GM18861 (cell line): ENCODE results near the gene KRT3.
"Not testable (repeated sequence)": the region's sequence is repeated elsewhere in the genome, so short reads cannot be mapped to it uniquely, and the experiment has no call there.

ENCODE experiments used
- ATAC-seq: cut with Tn5 transposase; IDR thresholded peaks from one replicate; pipeline ENCODE4 v1.9.1; 2021; ENCODE audit not compliant: unreplicated experiment

The KRT3 gene

GRCh38 chr12:52763036-52763659 lies 32.8 kb downstream of the KRT3 start:
- ATAC-seq: no peak

- ATAC-seq: no peak
These were observed 34.1 kb downstream of the KRT3 start for GRCh38 chr12:52761802-52762201.

- not testable (repeated sequence) for ATAC-seq
These were observed 34.7 kb downstream of the KRT3 start for GRCh38 chr12:52761218-52761617.

GRCh38 chr12:52760623-52761022 lies 35.3 kb downstream of the KRT3 start:
- no peak for ATAC-seq

GRCh38 chr12:52759695-52760094 lies 36.2 kb downstream of the KRT3 start:
- ATAC-seq: no peak

GRCh38 chr12:52759218-52759617 lies 36.7 kb downstream of the KRT3 start:
- no peak for ATAC-seq

GRCh38 chr12:52757449-52758176 lies 38.3 kb downstream of the KRT3 start:
- ATAC-seq: no peak

GRCh38 chr12:52756281-52756960 lies 39.5 kb downstream of the KRT3 start:
- no peak for ATAC-seq

GRCh38 chr12:52755533-52755932 lies 40.4 kb downstream of the KRT3 start:
- ATAC-seq: no peak

GRCh38 chr12:52754135-52754534 lies 41.8 kb downstream of the KRT3 start:
- ATAC-seq: no peak

GRCh38 chr12:52753283-52753682 lies 42.6 kb downstream of the KRT3 start:
- no peak for ATAC-seq

GRCh38 chr12:52752516-52752915 lies 43.4 kb downstream of the KRT3 start:
- no peak for ATAC-seq

GRCh38 chr12:52751795-52752194 lies 44.1 kb downstream of the KRT3 start:
- no peak for ATAC-seq

- ATAC-seq: not testable (repeated sequence)
These were observed 45.4 kb downstream of the KRT3 start for GRCh38 chr12:52750532-52750931.

- ATAC-seq: no peak
These were observed 46.1 kb downstream of the KRT3 start for GRCh38 chr12:52749827-52750226.

GRCh38 chr12:52748578-52748977 lies 47.3 kb downstream of the KRT3 start:
- no peak for ATAC-seq

GRCh38 chr12:52745554-52745953 lies 50.4 kb downstream of the KRT3 start:
- no peak for ATAC-seq

GRCh38 chr12:52744493-52745156 lies 51.3 kb downstream of the KRT3 start:
- ATAC-seq: no peak

GRCh38 chr12:52742822-52743457 lies 53.0 kb downstream of the KRT3 start:
- no peak for ATAC-seq

- ATAC-seq: no peak
These were observed 53.7 kb downstream of the KRT3 start for GRCh38 chr12:52742196-52742580.
